SK-N-SH (cell line): Measurements from ENCODE around the gene TTC7B. TPM values are rescaled to one million over a fixed set of nuclear protein-coding genes. Genes with fewer than 3 reads are reported as not detected.

ENCODE experiments used
- CTCF ChIA-PET: fragments of 300-600, 350-600 bp; formaldehyde crosslinking; extraction: SDS; loops from one replicate; lab custom pipeline; 2021; lab: Yijun Ruan, JAX
- POLR2A ChIA-PET: fragments of 350-600 bp; sonication (Branson Sonifier 250); formaldehyde crosslinking; extraction: SDS; loops from one replicate; lab custom pipeline; 2020; ENCODE audit warnings: antibody characterized with exemption, inconsistent platforms; lab: Yijun Ruan, JAX
- DNase-seq: peaks from one replicate; pipeline ENCODE4 v3.0.0; 2012
- H2AFZ ChIP-seq: fragments of 200-600 bp; sonication (generic); 2 replicates; pipeline ENCODE4 v1.8.1; 2016; ENCODE audit warnings: antibody characterized with exemption, mild to moderate bottlenecking, low read depth
- H3F3A ChIP-seq: fragments of 200-600 bp; sonication (generic); replicated peaks from 2 replicates; pipeline ENCODE3; 2016; ENCODE audit warnings: antibody characterized with exemption, mild to moderate bottlenecking; ENCODE audit not compliant: insufficient read depth
- H3K27ac ChIP-seq, 2 experiments: fragments of 200-500 bp in 1 of 2; fragments of 200-600 bp in 1 of 2; sonication (Bioruptor generic) in 1 of 2; sonication (generic), shearing (Covaris generic) in 1 of 2; 2 replicates each; pipeline versions ENCODE4 v1.5.1 to v1.6.1; 2014 to 2016; ENCODE audit warnings: low read depth in 2 of 2, inconsistent platforms in 1 of 2, low read length in 1 of 2, mild to moderate bottlenecking in 1 of 2, mixed read lengths in 1 of 2
- H3K27me3 ChIP-seq: fragments of 200-600 bp; sonication (generic), shearing (Covaris generic); 2 replicates; pipeline ENCODE4 v1.6.1; 2016; ENCODE audit warnings: mixed run types; ENCODE audit not compliant: insufficient read depth
- H3K36me3 ChIP-seq, 2 experiments: fragments of 200-500 bp in 1 of 2; fragments of 200-600 bp in 1 of 2; sonication (Bioruptor generic) in 1 of 2; sonication (generic) in 1 of 2; replicated peaks in 1 of 2; 2 replicates each; pipeline versions ENCODE3 to v1.5.1; 2014 to 2016; ENCODE audit warnings: low read length in 1 of 2, mild to moderate bottlenecking in 1 of 2; ENCODE audit not compliant: insufficient read depth in 2 of 2, control insufficient read depth in 1 of 2
- H3K4me1 ChIP-seq, 2 experiments: fragments of 200-500 bp in 1 of 2; fragments of 200-600 bp in 1 of 2; sonication (Bioruptor generic) in 1 of 2; sonication (generic), shearing (Covaris generic) in 1 of 2; 2 replicates each; pipeline versions ENCODE4 v1.5.1 to v1.6.1; 2014 to 2016; ENCODE audit warnings: low read depth in 1 of 2, low read length in 1 of 2, mixed run types in 1 of 2; ENCODE audit not compliant: insufficient read depth in 2 of 2, control insufficient read depth in 1 of 2
- H3K4me2 ChIP-seq: fragments of 200-600 bp; sonication (generic), shearing (Covaris generic); 2 replicates; pipeline ENCODE4 v1.6.1; 2017; ENCODE audit warnings: mixed run types
- H3K4me3 ChIP-seq, 2 experiments: fragments of 200-500 bp in 1 of 2; fragments of 200-600 bp in 1 of 2; sonication (Bioruptor generic) in 1 of 2; sonication (generic), shearing (Covaris generic) in 1 of 2; 2 replicates each; pipeline versions ENCODE4 v1.5.1 to v1.8.1; 2014 to 2016; ENCODE audit warnings: low read depth in 2 of 2, inconsistent platforms in 1 of 2, low read length in 1 of 2, mild to moderate bottlenecking in 1 of 2, mixed read lengths in 1 of 2, moderate library complexity in 1 of 2
- H3K79me2 ChIP-seq: fragments of 200-600 bp; sonication (generic); 2 replicates; pipeline ENCODE4 v1.8.1; 2017; ENCODE audit warnings: mild to moderate bottlenecking; ENCODE audit not compliant: insufficient read depth
- H3K9ac ChIP-seq: fragments of 200-600 bp; sonication (generic); 2 replicates; pipeline ENCODE4 v1.6.1; 2017; ENCODE audit warnings: mixed run types
- H3K9me2 ChIP-seq: fragments of 200-600 bp; sonication (generic); 2 replicates; pipeline ENCODE4 v1.6.1; 2017; ENCODE audit warnings: mixed run types
- H3K9me3 ChIP-seq: fragments of 200-600 bp; sonication (generic); 2 replicates; pipeline ENCODE4 v1.6.1; 2017; ENCODE audit warnings: mixed run types, mild to moderate bottlenecking, moderate library complexity
- H4K20me1 ChIP-seq: fragments of 200-600 bp; sonication (generic); 2 replicates; pipeline ENCODE4 v1.6.1; 2017; ENCODE audit warnings: mild to moderate bottlenecking, mixed run types; ENCODE audit not compliant: insufficient read depth
- CTCF ChIP-seq: fragments of 200-600 bp; sonication (generic); IDR thresholded peaks from 2 replicates; pipeline ENCODE4 v1.6.1; 2017; ENCODE audit warnings: antibody characterized with exemption, mild to moderate bottlenecking, moderate library complexity
- ELF1 ChIP-seq: IDR thresholded peaks from 2 replicates; pipeline ENCODE4 v1.4.0; 2012
- FOXJ3 ChIP-seq: sonication (generic); formaldehyde crosslinking; IDR thresholded peaks from 2 replicates; pipeline ENCODE4 v1.5.1; 2020; ENCODE audit warnings: mild to moderate bottlenecking, missing genetic modification reagents
- FOXM1 ChIP-seq: IDR thresholded peaks from 2 replicates; pipeline ENCODE4 v1.4.0; 2012; ENCODE audit warnings: low read depth, mild to moderate bottlenecking
- JUND ChIP-seq: IDR thresholded peaks from 2 replicates; pipeline ENCODE4 v1.4.0; 2012
- MEF2A ChIP-seq: IDR thresholded peaks from 2 replicates; pipeline ENCODE4 v1.4.0; 2012; ENCODE audit warnings: low read depth, borderline replicate concordance
- NFIC ChIP-seq: IDR thresholded peaks from 2 replicates; pipeline ENCODE4 v1.4.0; 2012; ENCODE audit warnings: borderline replicate concordance
- NRF1 ChIP-seq: IDR thresholded peaks from 2 replicates; pipeline ENCODE4 v1.6.1; 2012; ENCODE audit warnings: low read depth, mild to moderate bottlenecking, low read length
- RCOR1 ChIP-seq: fragments of 150-350 bp; IDR thresholded peaks from 2 replicates; pipeline ENCODE4 v1.6.1; 2017; ENCODE audit warnings: antibody characterized with exemption, low read length
- RXRA ChIP-seq: IDR thresholded peaks from 2 replicates; pipeline ENCODE4 v1.4.0; 2012; ENCODE audit warnings: low read depth, mild to moderate bottlenecking, borderline replicate concordance
- USF2 ChIP-seq: fragments of 150-350 bp; IDR thresholded peaks from 2 replicates; pipeline ENCODE4 v1.6.1; 2017; ENCODE audit warnings: antibody characterized with exemption, low read length, low read depth, borderline replicate concordance
- YY1 ChIP-seq: IDR thresholded peaks from 2 replicates; pipeline ENCODE4 v1.4.0; 2012; ENCODE audit warnings: low read depth, mild to moderate bottlenecking
- ZBTB33 ChIP-seq: IDR thresholded peaks from 2 replicates; pipeline ENCODE4 v1.4.0; 2012; ENCODE audit warnings: low read depth, borderline replicate concordance
- WGBS: methylation state at CpG from one replicate; pipeline ENCODE4 v1.1.6; 2017; ENCODE audit warnings: low lambda C conversion rate; 5-methylcytosine and 5-hydroxymethylcytosine counted together
- polyA plus RNA-seq, 3 experiments: library from polyadenylated mRNA; depleted of rRNA; stranded (reverse); fragments of >200 nt; gene quantifications; 2 replicates each; pipeline ENCODE4 v1.2.3, GENCODE V29; 2012
- TF ChIP-seq, protein P1 (sequence below): IDR thresholded peaks from 2 replicates; pipeline ENCODE4; 2012

The TTC7B gene
- polyA plus RNA-seq, 1 of the 3 experiments (the other 2 are of a cell fraction) = 43.1 TPM

- H3K27ac ChIP-seq = no peak overlapping the region
- no peaks in the 10 kb centered on the region for H3F3A ChIP-seq
- POLR2A ChIA-PET = no interaction called here
- H3K4me2 ChIP-seq = no peak overlapping the region
- no peak overlapping the region for H2AFZ ChIP-seq
- no peaks in the 10 kb centered on the region for H3K9me3 ChIP-seq
- H3K36me3 ChIP-seq = no peaks in the 10 kb centered on the region
- TF ChIP-seq FOXJ3 (CRISPR knock-in tag) (no peak), FOXM1 (no peak), ELF1 (no peak), NFIC (no peak), CTCF (no peak)
- TF ChIP-seq, protein P1, sequence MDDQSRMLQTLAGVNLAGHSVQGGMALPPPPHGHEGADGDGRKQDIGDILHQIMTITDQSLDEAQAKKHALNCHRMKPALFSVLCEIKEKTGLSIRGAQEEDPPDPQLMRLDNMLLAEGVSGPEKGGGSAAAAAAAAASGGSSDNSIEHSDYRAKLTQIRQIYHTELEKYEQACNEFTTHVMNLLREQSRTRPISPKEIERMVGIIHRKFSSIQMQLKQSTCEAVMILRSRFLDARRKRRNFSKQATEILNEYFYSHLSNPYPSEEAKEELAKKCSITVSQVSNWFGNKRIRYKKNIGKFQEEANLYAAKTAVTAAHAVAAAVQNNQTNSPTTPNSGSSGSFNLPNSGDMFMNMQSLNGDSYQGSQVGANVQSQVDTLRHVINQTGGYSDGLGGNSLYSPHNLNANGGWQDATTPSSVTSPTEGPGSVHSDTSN = no peak
- no peak overlapping the region for H3K9ac ChIP-seq
- 69% methylated on average over 4 of the region's 4 CpGs for WGBS
- CTCF ChIA-PET = no interaction called here
- no peaks in the 10 kb centered on the region for H4K20me1 ChIP-seq
- H3K9me2 ChIP-seq = no peaks in the 10 kb centered on the region
- no peak for DNase-seq
- no peak overlapping the region for H3K4me3 ChIP-seq
- no peaks in the 10 kb centered on the region for H3K4me1 ChIP-seq
- no peaks in the 10 kb centered on the region for H3K79me2 ChIP-seq
- H3K27me3 ChIP-seq = no peaks in the 10 kb centered on the region
Measured at GRCh38 chr14:90846511-90846910, 30.3 kb upstream of the TTC7B start.

DNA sequence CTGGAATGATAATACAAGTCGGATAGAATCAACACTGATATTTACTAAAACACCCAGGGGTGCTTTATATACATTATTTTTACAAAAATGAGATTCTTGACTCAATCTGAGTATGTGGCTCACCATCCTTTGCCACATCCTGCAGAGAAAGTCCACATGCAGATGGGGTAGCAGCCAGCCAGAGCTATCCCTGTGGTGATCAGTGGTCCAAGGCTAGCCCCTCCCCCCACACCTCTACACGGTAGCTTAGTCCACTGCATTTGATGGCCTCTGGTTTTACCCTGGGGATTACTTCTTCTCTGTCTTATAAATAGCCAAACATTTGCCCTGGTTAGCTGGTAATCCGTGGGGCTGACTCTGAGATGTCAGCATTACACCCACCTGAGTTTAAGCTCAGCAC, 28.1 kb upstream of the TTC7B start:
- Histone ChIP-seq H3K9me3 (no peaks in the 10 kb centered on the region), H3K36me3 (no peaks in the 10 kb centered on the region), H3K4me3 (no peak overlapping the region), H3K27ac (no peak overlapping the region), H3K4me2 (no peak overlapping the region), H4K20me1 (no peaks in the 10 kb centered on the region), H3K4me1 (no peaks in the 10 kb centered on the region), H3F3A (no peaks in the 10 kb centered on the region), H3K9ac (no peak overlapping the region), H3K9me2 (no peaks in the 10 kb centered on the region), H3K79me2 (no peaks in the 10 kb centered on the region), H2AFZ (no peak overlapping the region), H3K27me3 (no peaks in the 10 kb centered on the region)
- no peak for TF ChIP-seq JUND
- TF ChIP-seq USF2 = no peak
- TF ChIP-seq YY1 = no peak
- TF ChIP-seq RCOR1 = no peak
- no peak for TF ChIP-seq MEF2A
- no peak for TF ChIP-seq FOXJ3 (CRISPR knock-in tag)
- no peak for TF ChIP-seq ZBTB33
- no peak for TF ChIP-seq RXRA
- no peak for TF ChIP-seq NRF1
- WGBS = 55% methylated on average over 3 of the region's 3 CpGs
- DNase-seq = no peak
- ChIA-PET POLR2A (no interaction called here), CTCF (interaction anchor here (1.1 kb wide), 1 partner anchor 333 kb away, joined by 4 read pairs; no protein-coding TSS in a partner anchor)
